Astrocyte of the spinal cord (primary cell): Measurements from ENCODE around the gene PHACTR3.

ENCODE experiments used
- DNase-seq: peaks from one replicate; pipeline ENCODE4 v3.0.0; 2011; ENCODE audit warnings: low read depth, low spot score
- H3K4me3 ChIP-seq: 2 replicates; pipeline ENCODE4 v1.5.1; 2011; ENCODE audit warnings: low read depth, mild to moderate bottlenecking, low read length, moderate library complexity
- in situ Hi-C: cut with HindIII; loops from 2 replicates; pipeline ENCODE4 v1.10.0; 2017; ENCODE audit warnings: low sequenced_read_pairs
- TF ChIP-seq, protein P1 (sequence below): IDR thresholded peaks from 2 replicates; pipeline ENCODE4 v1.5.1; 2012; ENCODE audit warnings: low read depth, mild to moderate bottlenecking, low read length, inconsistent platforms

The PHACTR3 gene

DNA sequence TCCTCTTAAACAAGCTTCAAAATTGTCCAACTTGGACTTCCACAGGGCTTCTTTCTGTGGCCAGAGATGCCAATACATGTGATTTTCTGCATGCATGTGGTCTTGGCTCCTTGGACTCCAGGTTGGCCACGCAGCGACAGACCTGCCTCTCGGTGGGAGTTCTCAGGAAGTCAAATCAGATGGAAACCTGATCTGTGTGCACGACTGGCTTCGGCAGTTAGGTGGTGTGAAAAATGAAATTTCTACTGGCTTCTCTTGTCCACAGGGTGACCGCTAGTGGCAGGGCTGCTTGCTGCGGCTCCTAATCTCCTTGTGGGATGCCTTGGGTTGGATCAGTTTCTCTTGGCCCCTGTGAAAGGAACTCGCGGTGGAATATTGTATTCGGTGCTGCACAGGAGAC is 57.3 kb downstream of the PHACTR3 start:
- no peak overlapping the region for H3K4me3 ChIP-seq
- in situ Hi-C loops: no loop called here
- TF ChIP-seq, protein P1, sequence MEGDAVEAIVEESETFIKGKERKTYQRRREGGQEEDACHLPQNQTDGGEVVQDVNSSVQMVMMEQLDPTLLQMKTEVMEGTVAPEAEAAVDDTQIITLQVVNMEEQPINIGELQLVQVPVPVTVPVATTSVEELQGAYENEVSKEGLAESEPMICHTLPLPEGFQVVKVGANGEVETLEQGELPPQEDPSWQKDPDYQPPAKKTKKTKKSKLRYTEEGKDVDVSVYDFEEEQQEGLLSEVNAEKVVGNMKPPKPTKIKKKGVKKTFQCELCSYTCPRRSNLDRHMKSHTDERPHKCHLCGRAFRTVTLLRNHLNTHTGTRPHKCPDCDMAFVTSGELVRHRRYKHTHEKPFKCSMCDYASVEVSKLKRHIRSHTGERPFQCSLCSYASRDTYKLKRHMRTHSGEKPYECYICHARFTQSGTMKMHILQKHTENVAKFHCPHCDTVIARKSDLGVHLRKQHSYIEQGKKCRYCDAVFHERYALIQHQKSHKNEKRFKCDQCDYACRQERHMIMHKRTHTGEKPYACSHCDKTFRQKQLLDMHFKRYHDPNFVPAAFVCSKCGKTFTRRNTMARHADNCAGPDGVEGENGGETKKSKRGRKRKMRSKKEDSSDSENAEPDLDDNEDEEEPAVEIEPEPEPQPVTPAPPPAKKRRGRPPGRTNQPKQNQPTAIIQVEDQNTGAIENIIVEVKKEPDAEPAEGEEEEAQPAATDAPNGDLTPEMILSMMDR: no peak
- no peak for DNase-seq

DNA sequence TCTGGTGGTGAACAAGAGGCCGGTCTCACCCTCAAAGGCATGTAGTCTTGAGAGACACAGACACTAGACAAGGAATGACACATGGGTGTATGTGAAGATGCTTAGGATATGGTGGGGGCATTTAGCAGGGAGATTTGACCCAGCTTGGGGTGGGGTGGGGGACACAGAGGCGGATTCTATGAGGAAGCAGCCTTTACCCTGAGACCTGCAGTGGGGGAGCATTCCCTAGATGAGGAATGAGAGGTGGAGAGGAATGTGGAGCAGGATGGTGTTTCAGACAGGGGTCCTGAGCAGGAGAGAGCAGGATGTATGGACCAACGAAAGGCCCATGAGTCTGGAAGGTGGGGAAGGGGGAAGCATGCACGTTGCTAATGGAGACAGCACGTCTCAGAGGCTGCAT is 57.8 kb downstream of the PHACTR3 start:
- in situ Hi-C loops: no loop called here
- DNase-seq: no peak
- no peak overlapping the region for H3K4me3 ChIP-seq
- TF ChIP-seq, protein P1: no peak

DNA sequence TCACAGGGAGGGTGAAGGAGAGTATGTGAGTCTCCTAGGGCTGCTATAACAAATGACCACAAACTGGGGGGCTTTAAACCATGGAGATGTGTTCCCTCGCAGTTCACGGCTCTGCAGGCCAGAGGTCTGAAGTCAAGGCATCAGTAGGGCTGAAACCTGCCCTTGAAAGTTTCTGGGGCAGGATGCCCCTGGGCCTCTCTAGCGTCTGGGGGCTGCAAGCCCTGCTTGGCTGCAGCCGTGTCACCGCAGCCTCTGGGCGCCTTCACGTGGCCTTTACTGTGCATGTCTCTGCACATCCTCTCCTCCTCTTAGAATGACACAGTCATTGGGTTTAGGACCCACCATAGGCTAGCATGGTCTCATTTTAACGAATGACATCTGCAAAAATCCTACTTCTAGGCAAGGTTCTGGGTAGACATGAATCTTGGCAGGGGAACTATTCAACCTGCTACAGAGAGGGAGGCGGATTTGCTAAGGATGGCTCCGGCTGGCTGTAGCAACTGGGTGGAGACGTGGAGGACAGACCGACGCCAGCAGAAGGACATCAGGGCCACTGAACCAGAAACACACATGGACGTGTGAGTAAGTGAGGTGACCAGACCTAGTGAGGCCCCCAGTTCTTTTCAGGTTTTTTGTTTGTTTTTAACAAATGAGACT is 58.6 kb downstream of the PHACTR3 start:
- in situ Hi-C loops: no loop called here

DNA sequence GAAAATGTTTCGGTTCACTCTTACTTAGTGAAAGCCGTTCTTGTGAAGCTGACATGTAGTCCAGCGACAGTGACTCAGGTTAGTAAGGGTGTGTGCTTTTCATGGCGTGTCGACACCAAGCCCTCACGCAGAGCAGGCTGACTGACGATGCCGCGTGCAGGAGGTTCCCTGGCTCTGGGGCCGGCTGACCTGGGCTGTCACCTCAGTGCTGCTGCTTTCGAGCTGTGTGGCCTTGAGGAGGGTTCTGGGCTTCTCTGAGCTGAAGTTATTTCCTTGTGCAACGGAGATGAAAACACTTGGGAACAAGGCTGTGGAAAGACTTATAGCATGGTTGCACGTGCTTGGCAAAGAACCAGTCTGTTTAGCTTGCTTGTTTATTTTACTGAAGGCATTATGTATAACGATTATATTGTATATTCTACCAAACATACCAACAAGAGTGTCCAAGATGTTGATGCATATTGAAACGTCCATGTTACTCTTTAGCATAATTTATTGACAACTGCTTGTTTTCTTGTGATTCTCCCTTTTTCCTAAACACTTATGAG is 59.2 kb downstream of the PHACTR3 start:
- TF ChIP-seq, protein P1: no peak
- no peak for DNase-seq
- H3K4me3 ChIP-seq: no peak overlapping the region
- in situ Hi-C loops: no loop called here

More for the DNA sequence above, 58.6 kb downstream of the PHACTR3 start:
- H3K4me3 ChIP-seq: no peak overlapping the region
- DNase-seq: no peak
- TF ChIP-seq, protein P1: no peak

DNA sequence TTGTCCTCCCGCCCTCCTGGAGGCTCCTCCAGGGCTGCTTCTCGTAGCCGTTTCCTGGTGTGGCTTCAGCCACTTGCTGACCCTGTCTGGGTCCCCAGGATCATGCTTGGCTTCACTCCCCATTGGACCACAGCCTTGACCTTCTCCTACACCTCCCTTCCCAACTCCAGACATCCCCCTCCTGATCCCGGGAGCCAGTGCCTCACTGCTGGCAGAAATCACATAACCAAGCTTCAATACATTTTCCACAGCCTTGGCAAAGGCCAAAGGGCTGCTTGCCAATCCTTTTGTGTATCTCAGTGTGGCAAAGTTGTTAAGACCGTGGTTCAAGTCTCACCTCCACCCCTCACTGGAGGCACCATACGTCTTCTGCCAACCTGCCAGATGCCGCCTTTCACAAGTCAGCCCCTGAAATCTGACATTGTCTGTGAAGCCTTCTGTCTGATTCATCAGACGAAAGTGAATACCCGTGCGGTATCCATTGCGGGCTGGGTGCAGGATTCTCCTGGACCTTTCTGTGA is 60.1 kb downstream of the PHACTR3 start:
- DNase-seq: no peak
- in situ Hi-C loops: no loop called here
- TF ChIP-seq, protein P1: no peak
- H3K4me3 ChIP-seq: no peak overlapping the region

DNA sequence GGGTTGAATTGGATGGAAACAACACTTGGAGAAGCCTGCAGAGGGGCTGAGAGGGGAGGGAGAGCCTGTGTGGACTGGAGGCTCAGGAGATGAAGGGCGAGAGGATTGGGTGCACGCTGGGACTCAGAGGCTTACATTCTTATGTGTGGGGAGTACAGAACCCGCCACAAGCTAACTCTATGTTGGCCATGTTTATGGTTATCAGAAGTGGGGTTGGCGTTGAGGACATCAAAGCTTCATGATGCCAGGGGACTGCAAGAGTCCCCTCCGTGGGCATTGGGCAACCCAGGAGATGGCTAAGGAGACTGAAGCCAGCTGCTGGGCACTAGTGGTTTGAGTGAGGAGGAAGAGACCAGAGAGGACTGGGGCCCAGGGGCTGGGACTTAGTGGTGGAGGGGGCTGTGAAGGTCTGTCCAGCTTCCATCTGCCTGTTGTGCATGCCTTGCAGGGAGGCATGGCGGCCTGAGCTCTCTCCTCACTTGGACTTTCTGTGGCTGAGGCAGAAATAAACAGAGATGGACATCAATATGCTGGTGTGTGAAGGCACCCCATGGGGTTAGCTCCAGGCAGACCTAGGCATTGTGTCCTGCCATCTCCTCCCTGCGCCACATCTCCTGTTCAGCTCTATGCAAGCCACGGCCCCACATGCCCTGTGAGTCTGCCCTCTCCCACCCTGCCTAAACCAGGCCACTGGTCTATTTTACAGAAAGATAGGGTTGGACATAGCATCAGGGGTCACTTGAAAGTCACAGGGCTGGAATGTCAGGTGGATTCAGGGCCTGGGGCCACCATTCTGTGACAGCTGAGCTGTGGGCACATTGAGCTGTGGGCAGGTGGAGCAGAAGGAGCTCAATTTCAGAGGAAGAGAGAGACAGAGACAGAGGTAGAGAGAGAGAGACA is 61.6 kb downstream of the PHACTR3 start:
- DNase-seq: no peak
- TF ChIP-seq, protein P1: no peak
- H3K4me3 ChIP-seq: no peak overlapping the region
- in situ Hi-C loops: no loop called here
